ENCODE data around the gene HS3ST5. TPM values are rescaled to one million over a fixed set of nuclear protein-coding genes. Genes with fewer than 3 reads are reported as not detected.

Gene HS3ST5
- total RNA-seq, 1 donor from 2014 or later = 1.5 TPM

- no peaks in the 10 kb centered on the region for H3K27me3 Mint-ChIP-seq (ENCODE audit: low read depth, unreplicated experiment)
- Histone ChIP-seq H3K27me3 (ENCODE audit: insufficient read depth, low read length) (no peaks in the 10 kb centered on the region), H3K27ac (ENCODE audit: low read depth, low read length) (no peak overlapping the region), H3K4me3 (ENCODE audit: insufficient read depth, low read depth, low read length) (no peak overlapping the region), H3K36me3 (ENCODE audit: insufficient read depth, low read length) (no peaks in the 10 kb centered on the region), H3K4me1 (ENCODE audit: insufficient read depth, low read length) (no peaks in the 10 kb centered on the region), H3K9ac (ENCODE audit: low read length) (no peak overlapping the region), H3K4me2 (ENCODE audit: low read length) (no peak overlapping the region), H2AFZ (ENCODE audit: low read depth, low read length) (no peak overlapping the region), H3K79me2 (ENCODE audit: insufficient read depth, low read length) (no peaks in the 10 kb centered on the region), H4K20me1 (ENCODE audit: insufficient read depth, low read length) (no peaks in the 10 kb centered on the region), H3K9me3 (ENCODE audit: insufficient read depth, low read depth, low read length) (no peaks in the 10 kb centered on the region)
- no peak overlapping the region for H3K4me3 Mint-ChIP-seq (ENCODE audit: unreplicated experiment)
- TF ChIP-seq EZH2 (IDR thresholded peaks at IDR 0.05; ENCODE audit: insufficient read depth, low read length) (no peak), CTCF (IDR thresholded peaks at IDR 0.05; ENCODE audit: insufficient read depth, low read depth, low read length) (no peak)
- FAIRE-seq = no peak
- no peak overlapping the region for H3K27ac Mint-ChIP-seq (ENCODE audit: unreplicated experiment)
- no peak for DNase-seq (ENCODE audit: low read depth)
- peaks cover 11% of the 10 kb centered on the region for H3K4me1 Mint-ChIP-seq (ENCODE audit: low read depth, unreplicated experiment)
- no peaks in the 10 kb centered on the region for H3K9me3 Mint-ChIP-seq (ENCODE audit: unreplicated experiment)
- H3K36me3 Mint-ChIP-seq (ENCODE audit: low read depth, unreplicated experiment) = no peaks in the 10 kb centered on the region
Observed at GRCh38 chr6:114362396-114362795, 19.6 kb upstream of the HS3ST5 start.

- Histone ChIP-seq H3K4me3 (ENCODE audit: insufficient read depth, low read depth, low read length) (no peak overlapping the region), H3K79me2 (ENCODE audit: insufficient read depth, low read length) (no peaks in the 10 kb centered on the region), H4K20me1 (ENCODE audit: insufficient read depth, low read length) (no peaks in the 10 kb centered on the region), H3K27ac (ENCODE audit: low read depth, low read length) (no peak overlapping the region), H3K36me3 (ENCODE audit: insufficient read depth, low read length) (no peaks in the 10 kb centered on the region), H3K9me3 (ENCODE audit: insufficient read depth, low read depth, low read length) (no peaks in the 10 kb centered on the region), H3K4me1 (ENCODE audit: insufficient read depth, low read length) (no peaks in the 10 kb centered on the region), H3K27me3 (ENCODE audit: insufficient read depth, low read length) (no peaks in the 10 kb centered on the region), H2AFZ (ENCODE audit: low read depth, low read length) (no peak overlapping the region), H3K9ac (ENCODE audit: low read length) (no peak overlapping the region), H3K4me2 (ENCODE audit: low read length) (no peak overlapping the region)
- Mint-ChIP-seq H3K4me1 (ENCODE audit: low read depth, unreplicated experiment) (peaks cover 11% of the 10 kb centered on the region), H3K27ac (ENCODE audit: unreplicated experiment) (no peak overlapping the region), H3K36me3 (ENCODE audit: low read depth, unreplicated experiment) (no peaks in the 10 kb centered on the region), H3K4me3 (ENCODE audit: unreplicated experiment) (no peak overlapping the region), H3K27me3 (ENCODE audit: low read depth, unreplicated experiment) (no peaks in the 10 kb centered on the region), H3K9me3 (ENCODE audit: unreplicated experiment) (no peaks in the 10 kb centered on the region)
- TF ChIP-seq CTCF (IDR thresholded peaks at IDR 0.05; ENCODE audit: insufficient read depth, low read depth, low read length) (no peak), EZH2 (IDR thresholded peaks at IDR 0.05; ENCODE audit: insufficient read depth, low read length) (no peak)
- DNase-seq (ENCODE audit: low read depth) (no peak), FAIRE-seq (no peak)
Observed at GRCh38 chr6:114361036-114361435, 18.2 kb upstream of the HS3ST5 start.

- TF ChIP-seq CTCF (IDR thresholded peaks at IDR 0.05; ENCODE audit: insufficient read depth, low read depth, low read length) (no peak), EZH2 (IDR thresholded peaks at IDR 0.05; ENCODE audit: insufficient read depth, low read length) (no peak)
- Histone ChIP-seq H3K27me3 (ENCODE audit: insufficient read depth, low read length) (no peaks in the 10 kb centered on the region), H3K9ac (ENCODE audit: low read length) (no peak overlapping the region), H3K79me2 (ENCODE audit: insufficient read depth, low read length) (no peaks in the 10 kb centered on the region), H3K9me3 (ENCODE audit: insufficient read depth, low read depth, low read length) (no peaks in the 10 kb centered on the region), H4K20me1 (ENCODE audit: insufficient read depth, low read length) (no peaks in the 10 kb centered on the region), H3K4me2 (ENCODE audit: low read length) (no peak overlapping the region), H2AFZ (ENCODE audit: low read depth, low read length) (no peak overlapping the region), H3K36me3 (ENCODE audit: insufficient read depth, low read length) (no peaks in the 10 kb centered on the region), H3K4me1 (ENCODE audit: insufficient read depth, low read length) (no peaks in the 10 kb centered on the region), H3K27ac (ENCODE audit: low read depth, low read length) (no peak overlapping the region), H3K4me3 (ENCODE audit: insufficient read depth, low read depth, low read length) (no peak overlapping the region)
- Mint-ChIP-seq H3K27me3 (ENCODE audit: low read depth, unreplicated experiment) (no peaks in the 10 kb centered on the region), H3K9me3 (ENCODE audit: unreplicated experiment) (no peaks in the 10 kb centered on the region), H3K4me1 (ENCODE audit: low read depth, unreplicated experiment) (no peaks in the 10 kb centered on the region), H3K36me3 (ENCODE audit: low read depth, unreplicated experiment) (no peaks in the 10 kb centered on the region), H3K4me3 (ENCODE audit: unreplicated experiment) (no peak overlapping the region), H3K27ac (ENCODE audit: unreplicated experiment) (no peak overlapping the region)
- no peak for FAIRE-seq
- no peak for DNase-seq (ENCODE audit: low read depth)
Observed at GRCh38 chr6:114355300-114355699, 12.5 kb upstream of the HS3ST5 start.

All from astrocyte (in vitro differentiated cells and primary cell).